Activated B cell treated with CpG ODN at 0.5 μM for 24 hours (primary cell): ENCODE data around the gene PLCXD1. TPM values are rescaled to one million over a fixed set of nuclear protein-coding genes. Genes with fewer than 3 reads are reported as not detected.

Source experiments
- ATAC-seq: fragments of 200-7000 bp; cut with Tn5 transposase; one replicate; pipeline ENCODE4 v1.10.0; 2021; ENCODE audit warnings: low read depth, mild to moderate bottlenecking, moderate library complexity
- CTCF ChIA-PET: fragments of 350-600 bp; sonication (Branson Sonifier 250); formaldehyde crosslinking; loops from one replicate; lab custom pipeline; 2021; ENCODE audit warnings: antibody characterized with exemption; lab: Charles Lee
- POLR2A ChIA-PET: fragments of 350-600 bp; sonication (Branson Sonifier 250); formaldehyde crosslinking; loops from one replicate; lab custom pipeline; 2021; ENCODE audit warnings: antibody characterized with exemption; lab: Charles Lee
- DNase-seq: peaks from one replicate; pipeline ENCODE4 v3.0.0; 2022
- H3K27ac Mint-ChIP-seq: one replicate; pipeline ENCODE4 v1.8.0; 2020; ENCODE audit warnings: mixed read lengths
- H3K27me3 Mint-ChIP-seq: one replicate; pipeline ENCODE4 v1.8.0; 2021; ENCODE audit warnings: mixed read lengths
- H3K36me3 Mint-ChIP-seq: one replicate; pipeline ENCODE4 v1.8.0; 2021; ENCODE audit warnings: low read depth, mixed read lengths
- H3K4me1 Mint-ChIP-seq: one replicate; pipeline ENCODE4 v1.8.0; 2021; ENCODE audit warnings: mixed read lengths
- H3K4me3 Mint-ChIP-seq: one replicate; pipeline ENCODE4 v1.8.0; 2020; ENCODE audit warnings: mild to moderate bottlenecking, mixed read lengths
- H3K9me3 Mint-ChIP-seq: one replicate; pipeline ENCODE4 v1.8.0; 2020; ENCODE audit warnings: mixed read lengths
- intact Hi-C: fragments of 100-400 bp; cut with micrococcal nuclease; formaldehyde crosslinking; loops from one replicate; pipeline ENCODE4 v1.15.1; 2024
- total RNA-seq: library from RNA; stranded (reverse); gene quantifications from 2 replicates; pipeline ENCODE4 v1.2.3, GENCODE V29; 2022
- TF ChIP-seq, protein P1 (sequence below): fragments of 200-600 bp; IDR thresholded peaks from one replicate; pipeline ENCODE4 v1.8.0; 2022; ENCODE audit warnings: antibody characterized with exemption, mild to moderate bottlenecking

The PLCXD1 gene
- total RNA-seq, 1 donor from 2014 or later, result 23.8 TPM

GRCh38 chrX:340121-340520, 58.9 kb downstream of the PLCXD1 start:
- DNase-seq (no peak), ATAC-seq (no peak)
- POLR2A ChIA-PET, result no interaction called here
- intact Hi-C loops, result no loop called here
- TF ChIP-seq, protein P1, sequence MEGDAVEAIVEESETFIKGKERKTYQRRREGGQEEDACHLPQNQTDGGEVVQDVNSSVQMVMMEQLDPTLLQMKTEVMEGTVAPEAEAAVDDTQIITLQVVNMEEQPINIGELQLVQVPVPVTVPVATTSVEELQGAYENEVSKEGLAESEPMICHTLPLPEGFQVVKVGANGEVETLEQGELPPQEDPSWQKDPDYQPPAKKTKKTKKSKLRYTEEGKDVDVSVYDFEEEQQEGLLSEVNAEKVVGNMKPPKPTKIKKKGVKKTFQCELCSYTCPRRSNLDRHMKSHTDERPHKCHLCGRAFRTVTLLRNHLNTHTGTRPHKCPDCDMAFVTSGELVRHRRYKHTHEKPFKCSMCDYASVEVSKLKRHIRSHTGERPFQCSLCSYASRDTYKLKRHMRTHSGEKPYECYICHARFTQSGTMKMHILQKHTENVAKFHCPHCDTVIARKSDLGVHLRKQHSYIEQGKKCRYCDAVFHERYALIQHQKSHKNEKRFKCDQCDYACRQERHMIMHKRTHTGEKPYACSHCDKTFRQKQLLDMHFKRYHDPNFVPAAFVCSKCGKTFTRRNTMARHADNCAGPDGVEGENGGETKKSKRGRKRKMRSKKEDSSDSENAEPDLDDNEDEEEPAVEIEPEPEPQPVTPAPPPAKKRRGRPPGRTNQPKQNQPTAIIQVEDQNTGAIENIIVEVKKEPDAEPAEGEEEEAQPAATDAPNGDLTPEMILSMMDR, result no peak
- no peak overlapping the region for H3K27ac Mint-ChIP-seq
- no peak overlapping the region for H3K4me3 Mint-ChIP-seq
- H3K4me1 Mint-ChIP-seq, result no peaks in the 10 kb centered on the region
- peaks cover 41% of the 10 kb centered on the region for H3K36me3 Mint-ChIP-seq
- no peaks in the 10 kb centered on the region for H3K9me3 Mint-ChIP-seq
- CTCF ChIA-PET, result no interaction called here
- no peaks in the 10 kb centered on the region for H3K27me3 Mint-ChIP-seq

- no peak overlapping the region for H3K27ac Mint-ChIP-seq
- DNase-seq (no peak), ATAC-seq (no peak)
- H3K36me3 Mint-ChIP-seq, result peaks cover 38% of the 10 kb centered on the region
- no peaks in the 10 kb centered on the region for H3K9me3 Mint-ChIP-seq
- intact Hi-C loops, result no loop called here
- no peaks in the 10 kb centered on the region for H3K27me3 Mint-ChIP-seq
- POLR2A ChIA-PET, result no interaction called here
- no peaks in the 10 kb centered on the region for H3K4me1 Mint-ChIP-seq
- no peak overlapping the region for H3K4me3 Mint-ChIP-seq
- CTCF ChIA-PET, result no interaction called here
- TF ChIP-seq, protein P1, result no peak
These were observed 59.7 kb downstream of the PLCXD1 start for GRCh38 chrX:340641-341423.

GRCh38 chrX:341541-342101, 60.4 kb downstream of the PLCXD1 start:
- ChIA-PET POLR2A (no interaction called here), CTCF (no interaction called here)
- ATAC-seq, result no peak
- Mint-ChIP-seq H3K27ac (no peak overlapping the region), H3K4me1 (no peaks in the 10 kb centered on the region), H3K27me3 (no peaks in the 10 kb centered on the region), H3K4me3 (no peak overlapping the region), H3K9me3 (no peaks in the 10 kb centered on the region), H3K36me3 (peaks cover 33% of the 10 kb centered on the region)
- DNase-seq, result no peak
- TF ChIP-seq, protein P1, result no peak
- intact Hi-C loops, result no loop called here

- no peak overlapping the region for H3K4me3 Mint-ChIP-seq
- intact Hi-C loops, result no loop called here
- CTCF ChIA-PET, result no interaction called here
- H3K9me3 Mint-ChIP-seq, result no peaks in the 10 kb centered on the region
- DNase-seq (no peak), ATAC-seq (no peak)
- peaks cover 22% of the 10 kb centered on the region for H3K36me3 Mint-ChIP-seq
- TF ChIP-seq, protein P1, result no peak
- POLR2A ChIA-PET, result no interaction called here
- H3K27ac Mint-ChIP-seq, result no peak overlapping the region
- H3K4me1 Mint-ChIP-seq, result no peaks in the 10 kb centered on the region
- no peaks in the 10 kb centered on the region for H3K27me3 Mint-ChIP-seq
These were observed 63.3 kb downstream of the PLCXD1 start for GRCh38 chrX:344371-344901.
